NOMO-1 treated with dmso at 0.1 percent for 144 hours (cell line): ENCODE results near the gene PSD4.
A peak's percentile ranks its signal among the peaks of the same experiment; 100 is the strongest.

Source experiments
- DNase-seq: peaks from one replicate; lab custom pipeline; 2025; ENCODE audit not compliant: unreplicated experiment; lab: John Stamatoyannopoulos, UW

Gene PSD4

DNA sequence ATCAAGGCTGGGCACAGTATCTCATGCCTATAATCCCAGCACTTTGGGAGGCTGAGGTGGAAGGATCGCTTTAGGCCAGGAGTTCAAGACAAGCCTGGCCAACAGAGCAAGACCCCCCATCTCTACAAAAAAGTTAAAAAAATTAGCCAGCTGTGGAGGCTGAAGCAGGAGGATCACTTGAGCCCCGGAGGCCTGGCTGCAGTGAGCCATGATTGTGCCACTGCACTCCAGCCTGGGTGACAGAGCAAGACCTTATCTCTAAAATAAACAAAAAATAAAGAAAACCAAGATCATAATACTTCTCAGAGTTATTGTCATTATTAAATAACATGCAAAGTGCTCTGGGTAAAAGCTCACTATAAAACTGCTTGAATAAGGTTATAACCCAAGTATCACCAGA lies 31.5 kb upstream of the PSD4 start:
- no peak for DNase-seq

DNA sequence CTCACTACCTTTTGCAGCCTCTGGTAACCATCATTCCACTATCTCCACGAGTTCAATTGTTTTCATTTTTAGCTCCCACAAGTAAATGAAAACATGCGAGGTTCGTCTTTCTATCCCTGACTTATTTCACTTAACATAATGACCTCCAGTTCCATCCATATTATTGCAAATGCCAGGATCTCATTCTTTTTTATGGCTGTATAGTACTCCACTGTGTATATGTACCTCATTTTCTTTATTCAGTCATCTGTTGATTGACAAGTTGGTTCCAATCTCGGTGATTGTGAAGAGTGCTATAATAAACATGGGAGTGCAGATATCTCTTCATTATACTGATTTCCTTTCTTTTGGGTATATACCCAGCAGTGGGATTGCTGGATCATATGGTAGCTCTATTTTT lies 29.5 kb upstream of the PSD4 start:
- no peak for DNase-seq

DNA sequence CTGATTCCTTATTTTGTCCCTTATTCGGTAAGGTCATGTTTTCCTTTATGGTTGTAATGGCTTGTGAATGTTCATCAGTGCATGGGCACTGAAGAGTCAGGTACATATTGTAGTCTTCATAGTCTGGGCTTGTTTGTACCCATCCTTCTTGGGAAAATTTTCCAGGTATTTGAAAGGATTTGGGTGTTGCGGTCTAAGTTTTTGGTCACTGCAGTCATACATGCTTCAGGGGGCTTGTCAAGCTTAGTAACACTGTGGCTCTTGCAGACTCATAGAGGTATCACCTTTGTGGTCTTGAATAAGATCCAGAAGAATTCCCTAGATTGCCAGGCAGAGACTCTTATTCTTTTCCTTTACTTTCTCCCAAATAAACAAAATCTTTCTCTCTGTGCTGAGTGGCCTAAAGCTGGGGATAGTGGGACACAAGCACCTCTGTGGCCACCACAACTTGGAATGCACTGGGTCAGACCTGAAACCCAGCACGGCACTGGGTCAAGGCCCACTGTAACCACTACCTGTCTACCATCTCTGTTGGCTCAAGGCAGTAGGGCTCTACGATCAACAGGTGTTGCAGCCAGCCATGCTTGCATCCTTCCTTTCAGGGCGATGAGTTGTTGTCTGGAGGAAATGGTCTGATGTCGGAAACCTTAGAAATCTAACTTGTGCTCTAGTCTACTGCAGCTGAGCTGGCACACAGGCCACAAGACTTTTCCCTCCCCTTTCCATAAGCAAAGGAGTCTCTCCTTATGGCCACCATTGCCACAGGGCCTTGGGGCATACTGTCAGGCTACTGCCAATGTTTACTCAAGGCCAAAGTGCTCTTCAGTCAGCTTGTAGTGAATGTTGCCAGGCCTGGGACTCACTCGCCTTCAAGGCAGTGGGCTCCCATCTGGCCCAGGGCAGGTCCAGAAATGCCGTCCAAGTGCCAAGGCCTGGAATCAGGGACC lies 24.9 kb upstream of the PSD4 start:
- DNase-seq, result no peak

DNA sequence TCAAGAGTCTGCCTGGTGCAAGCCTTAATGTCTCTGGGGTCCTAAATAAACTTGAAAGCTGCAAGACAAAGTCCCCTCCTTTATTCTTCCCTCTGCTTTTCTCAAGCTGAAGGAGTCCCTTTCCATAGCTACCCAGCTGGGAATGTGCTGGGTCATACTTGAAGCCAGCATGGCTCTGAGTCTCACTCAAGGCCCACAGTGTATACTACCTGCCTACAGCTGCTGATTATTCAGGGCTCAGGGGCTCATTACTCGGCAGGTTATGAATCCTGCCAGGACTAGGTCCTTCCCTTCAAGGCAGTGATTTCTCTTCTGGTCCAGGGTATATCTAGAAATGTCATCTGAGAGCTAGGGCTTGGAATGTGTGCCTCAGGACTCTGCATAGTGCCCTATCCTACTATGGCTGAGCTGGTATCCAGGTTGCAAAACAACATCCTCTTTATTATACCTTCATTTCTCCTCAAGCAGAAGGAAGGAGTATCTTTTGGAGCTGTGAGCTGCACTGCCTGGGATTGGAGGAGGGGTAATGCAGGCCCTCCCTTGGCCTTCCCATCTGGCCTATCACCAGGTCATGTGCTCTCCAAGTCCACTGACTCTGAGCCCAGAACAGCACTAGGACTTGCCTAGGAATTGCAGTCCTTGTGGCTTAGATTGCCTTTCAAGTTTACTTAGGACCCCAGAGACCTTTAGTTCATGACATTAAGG lies 24.1 kb upstream of the PSD4 start:
- no peak for DNase-seq

DNA sequence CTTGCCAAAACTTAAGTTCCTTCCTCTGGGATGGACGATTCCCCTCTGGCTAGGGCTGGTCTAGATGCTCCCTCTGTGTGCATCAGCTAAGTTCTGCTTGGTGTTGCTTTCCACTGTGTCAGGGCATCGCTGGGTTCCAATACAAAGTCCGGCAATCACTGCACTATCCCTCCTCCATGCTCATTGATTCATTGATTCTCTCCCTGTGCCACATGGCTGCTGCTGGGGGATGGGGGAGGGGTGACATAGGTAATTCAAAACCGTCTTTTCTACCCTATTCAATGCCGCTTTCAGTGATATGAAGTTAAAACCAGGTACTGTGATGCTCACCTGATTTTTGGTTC lies 23.5 kb upstream of the PSD4 start:
- no peak for DNase-seq

DNA sequence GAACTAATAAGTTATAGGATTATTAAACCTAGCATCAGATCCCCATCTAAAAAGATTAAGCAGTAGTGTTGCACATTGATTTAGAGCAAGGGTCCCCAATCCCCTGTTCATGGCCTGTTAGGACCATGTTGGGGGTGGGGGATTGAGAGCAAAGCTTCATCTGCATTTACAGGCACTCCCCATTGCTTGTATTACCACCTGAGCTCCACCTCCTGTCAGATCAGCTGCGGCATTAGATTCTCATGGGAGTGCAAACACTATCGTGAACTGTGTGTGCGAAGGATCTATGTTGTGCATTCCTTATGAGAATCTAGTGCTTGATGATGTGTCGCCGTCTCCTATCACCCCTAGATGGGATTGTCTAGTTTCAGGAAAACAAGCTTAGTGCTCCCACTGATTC lies 18.4 kb upstream of the PSD4 start:
- DNase-seq, result no peak

GRCh38 chr2:113156278-113157117 lies 17.3 kb upstream of the PSD4 start:
- DNase-seq, result no peak

DNA sequence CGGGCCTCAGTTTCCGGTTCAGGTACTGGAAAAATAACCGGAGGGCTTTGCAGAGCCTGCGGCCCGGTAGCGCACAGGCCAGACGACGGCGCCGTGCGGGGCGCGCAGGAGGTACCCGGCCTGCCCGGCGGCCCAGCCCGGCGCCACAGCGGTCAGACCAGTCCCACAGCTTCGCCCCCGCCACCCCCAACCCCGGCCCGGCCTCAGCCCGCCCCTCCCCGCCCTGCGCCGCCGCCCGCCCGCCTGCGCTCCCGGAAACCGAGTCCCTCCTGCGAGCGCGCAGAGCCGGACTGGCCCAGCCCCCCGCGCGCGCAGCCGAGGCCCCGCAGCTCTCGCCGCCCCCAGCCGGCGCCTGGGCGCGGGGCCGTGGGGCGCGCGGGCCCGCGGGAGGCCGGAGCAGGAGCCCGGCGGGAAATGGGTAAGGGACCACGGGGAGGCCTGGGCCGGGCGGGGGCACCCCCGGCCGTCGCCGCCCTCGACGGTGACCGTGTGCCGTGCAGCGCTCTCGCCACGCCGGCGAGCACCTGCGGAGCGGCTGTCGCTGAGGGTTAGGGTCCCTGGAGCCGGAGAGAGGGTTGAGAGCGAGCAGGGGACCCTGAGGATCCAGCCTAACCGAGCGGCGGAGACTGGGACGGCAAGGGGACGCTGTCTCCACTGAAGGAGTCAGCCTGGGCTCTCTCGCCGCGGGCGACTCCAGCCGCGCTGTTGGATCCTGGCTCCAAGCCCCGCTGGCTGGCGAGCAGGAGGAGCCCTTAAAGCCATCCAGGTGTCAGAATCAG lies 16.5 kb upstream of the PSD4 start:
- DNase-seq, result peak; percentile 23

- no peak for DNase-seq
Observed at GRCh38 chr2:113157897-113158753, 15.6 kb upstream of the PSD4 start.

GRCh38 chr2:113158884-113159553 lies 14.8 kb upstream of the PSD4 start:
- DNase-seq, result no peak

DNA sequence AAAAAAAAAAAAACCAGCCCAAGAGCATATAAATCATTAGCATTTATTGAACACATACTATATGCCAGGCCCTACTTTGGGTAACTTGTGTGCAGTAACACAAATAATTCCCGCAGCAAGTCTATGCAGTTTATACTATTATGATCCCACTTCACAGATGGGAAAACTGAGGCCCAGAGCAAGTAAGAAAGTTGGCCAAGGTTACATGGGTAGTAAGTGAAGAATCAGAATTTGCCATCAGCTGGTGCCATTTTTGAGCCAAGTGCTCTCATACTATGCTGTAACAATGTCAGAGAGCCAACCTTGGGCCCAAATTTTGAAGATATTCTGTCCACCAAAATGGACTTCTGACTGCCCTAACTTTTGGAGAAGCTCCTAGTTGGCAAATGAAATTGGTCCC lies 13.5 kb upstream of the PSD4 start:
- no peak for DNase-seq

- no peak for DNase-seq
Observed at GRCh38 chr2:113160962-113161361, 12.8 kb upstream of the PSD4 start.

DNA sequence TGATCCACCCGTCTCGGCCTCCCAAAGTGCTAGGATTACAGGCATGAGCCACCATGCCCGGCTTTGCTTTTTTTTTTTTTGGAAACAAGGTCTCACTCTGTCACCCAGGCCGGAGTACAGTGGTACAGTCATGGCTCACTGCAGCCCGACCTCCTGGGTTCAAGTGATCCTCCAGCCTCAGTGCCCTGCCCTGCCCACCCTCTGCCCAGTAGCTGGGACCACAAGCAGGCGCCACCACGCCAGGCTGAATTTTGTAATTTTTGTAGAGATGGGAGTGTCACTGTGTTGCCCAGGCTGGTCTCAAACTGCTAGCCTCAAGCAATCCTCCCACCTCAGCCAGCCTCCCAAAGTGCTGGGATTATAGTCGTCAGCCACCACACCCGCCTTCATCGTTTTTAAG lies 11.6 kb upstream of the PSD4 start:
- no peak for DNase-seq

GRCh38 chr2:113162869-113163268 lies 10.9 kb upstream of the PSD4 start:
- DNase-seq, result no peak

DNA sequence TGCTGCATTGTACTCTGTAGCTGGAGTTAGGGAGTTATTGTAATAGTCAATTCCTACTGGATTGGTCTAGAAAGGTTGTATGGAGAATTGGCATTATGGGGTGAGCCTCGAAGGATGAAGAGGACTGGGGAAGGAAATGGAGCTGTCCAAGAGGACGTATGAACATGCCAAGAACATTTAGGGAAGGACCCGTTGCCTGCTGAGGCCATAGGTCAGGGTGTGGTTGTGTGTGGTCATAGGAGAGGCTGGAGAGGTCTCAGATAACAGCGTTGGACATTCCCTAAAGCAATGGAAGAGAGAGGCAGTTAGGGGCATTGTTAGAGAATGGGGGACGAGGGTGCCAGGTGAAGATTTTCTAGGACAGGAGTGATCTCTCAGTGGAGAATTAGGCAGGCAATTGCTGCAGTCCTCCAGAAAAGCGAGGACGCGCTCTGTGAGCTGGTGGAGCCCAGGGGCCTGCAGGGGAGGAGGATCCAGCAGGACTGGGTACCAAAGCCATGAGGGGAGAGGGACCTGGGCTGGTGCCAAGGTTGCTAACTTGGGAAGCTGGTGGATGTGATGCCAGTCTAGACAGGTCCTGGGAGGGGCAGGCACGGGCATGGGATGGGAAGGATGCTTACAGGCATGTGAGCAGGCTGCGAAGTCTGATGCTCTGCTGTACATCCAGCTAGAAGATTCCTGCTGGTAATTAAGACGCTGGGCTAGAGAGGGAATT lies 9.4 kb upstream of the PSD4 start:
- no peak for DNase-seq

- DNase-seq, result no peak
Observed at GRCh38 chr2:113164930-113165585, 8.7 kb upstream of the PSD4 start.

GRCh38 chr2:113166187-113166645 lies 7.6 kb upstream of the PSD4 start:
- DNase-seq, result no peak
